VCaP (cell line): ENCODE results near the gene RGS13.

Experiments used
- H3K27ac ChIP-seq: fragments of 450-650 bp; 2 replicates; pipeline ENCODE4 v1.5.1; 2017
- TF ChIP-seq, protein P1 (sequence below): fragments of 450-650 bp; conservative IDR thresholded peaks from 2 replicates; pipeline ENCODE4 v1.5.1; 2017; ENCODE audit warnings: mild to moderate bottlenecking, moderate library complexity

The RGS13 gene

DNA sequence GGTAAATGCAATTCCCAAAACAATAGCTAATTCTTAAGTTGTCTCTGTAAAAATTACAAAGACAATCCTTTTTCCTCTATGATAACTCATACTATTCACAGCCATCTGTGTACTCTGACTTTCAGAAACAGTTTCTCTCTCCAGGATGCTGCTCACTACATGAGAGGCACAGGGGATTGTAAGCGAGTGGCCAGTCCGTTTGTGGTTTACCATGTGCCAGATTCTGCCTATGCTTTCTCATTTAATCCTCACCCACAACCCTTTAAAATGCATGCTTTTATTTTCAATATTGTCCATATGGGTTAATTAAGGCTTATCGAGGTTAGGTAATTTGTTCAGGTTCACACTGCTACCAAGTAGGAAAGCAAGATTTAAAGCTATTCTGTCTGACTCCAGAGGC lies 37.4 kb upstream of the RGS13 start:
- no peak overlapping the region for H3K27ac ChIP-seq
- TF ChIP-seq, protein P1, sequence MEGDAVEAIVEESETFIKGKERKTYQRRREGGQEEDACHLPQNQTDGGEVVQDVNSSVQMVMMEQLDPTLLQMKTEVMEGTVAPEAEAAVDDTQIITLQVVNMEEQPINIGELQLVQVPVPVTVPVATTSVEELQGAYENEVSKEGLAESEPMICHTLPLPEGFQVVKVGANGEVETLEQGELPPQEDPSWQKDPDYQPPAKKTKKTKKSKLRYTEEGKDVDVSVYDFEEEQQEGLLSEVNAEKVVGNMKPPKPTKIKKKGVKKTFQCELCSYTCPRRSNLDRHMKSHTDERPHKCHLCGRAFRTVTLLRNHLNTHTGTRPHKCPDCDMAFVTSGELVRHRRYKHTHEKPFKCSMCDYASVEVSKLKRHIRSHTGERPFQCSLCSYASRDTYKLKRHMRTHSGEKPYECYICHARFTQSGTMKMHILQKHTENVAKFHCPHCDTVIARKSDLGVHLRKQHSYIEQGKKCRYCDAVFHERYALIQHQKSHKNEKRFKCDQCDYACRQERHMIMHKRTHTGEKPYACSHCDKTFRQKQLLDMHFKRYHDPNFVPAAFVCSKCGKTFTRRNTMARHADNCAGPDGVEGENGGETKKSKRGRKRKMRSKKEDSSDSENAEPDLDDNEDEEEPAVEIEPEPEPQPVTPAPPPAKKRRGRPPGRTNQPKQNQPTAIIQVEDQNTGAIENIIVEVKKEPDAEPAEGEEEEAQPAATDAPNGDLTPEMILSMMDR = no peak

DNA sequence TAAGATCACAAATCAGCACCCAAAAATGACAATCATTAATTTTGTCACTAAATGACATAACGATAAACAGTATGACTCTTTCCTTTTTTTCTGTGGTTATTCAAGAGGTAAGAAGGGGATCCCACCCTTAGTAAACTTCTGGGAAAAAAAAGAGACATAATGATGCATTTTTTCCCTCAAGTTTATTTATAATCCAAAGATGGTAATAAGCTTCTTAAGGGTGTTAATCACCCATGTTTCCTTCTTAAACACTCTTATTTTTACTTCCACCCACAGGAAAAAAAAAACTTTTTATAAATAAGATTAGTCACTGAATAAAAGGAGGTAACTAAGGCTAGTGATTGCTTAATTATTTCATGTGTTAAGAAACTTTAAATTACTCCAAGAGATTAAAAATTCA lies 35.7 kb upstream of the RGS13 start:
- no peak overlapping the region for H3K27ac ChIP-seq
- TF ChIP-seq, protein P1 = no peak

DNA sequence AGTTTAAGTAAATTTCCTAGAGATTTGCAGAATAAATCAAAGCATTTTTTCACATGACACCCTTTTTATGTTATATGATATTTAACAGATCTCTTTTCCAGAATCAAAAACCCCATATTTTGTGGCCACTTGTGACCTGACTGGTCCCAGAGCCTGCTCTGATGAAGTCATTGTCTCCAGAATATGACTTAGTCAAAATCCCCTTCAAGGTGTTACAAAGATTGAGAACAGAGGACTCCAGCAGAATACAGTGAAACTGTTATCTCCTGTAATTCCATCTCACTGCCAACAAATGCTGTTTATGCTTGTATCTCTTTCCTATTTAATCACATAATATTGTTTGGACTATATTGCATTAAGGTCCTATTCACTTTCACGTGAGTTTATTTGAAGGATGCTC lies 34.8 kb upstream of the RGS13 start:
- no peak overlapping the region for H3K27ac ChIP-seq
- TF ChIP-seq, protein P1 = no peak

DNA sequence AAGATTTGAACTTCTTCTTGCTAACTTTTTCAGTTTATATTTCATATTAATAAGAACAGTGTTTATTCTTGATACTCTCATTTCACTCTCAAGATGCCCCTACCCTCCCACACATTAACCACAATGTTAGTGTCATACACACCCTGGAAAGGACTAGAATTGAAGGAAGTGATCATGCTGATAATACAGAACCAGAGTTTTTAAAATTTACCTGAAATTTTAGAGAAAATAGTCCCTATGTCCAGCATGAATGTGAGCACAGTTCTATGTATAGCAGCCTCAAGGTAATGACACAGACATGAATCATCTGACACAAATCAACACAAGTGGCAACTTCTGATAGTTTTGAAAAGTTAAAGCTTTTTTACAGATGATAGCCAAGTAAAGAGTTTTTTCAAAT lies 34.4 kb upstream of the RGS13 start:
- no peak overlapping the region for H3K27ac ChIP-seq
- TF ChIP-seq, protein P1 = no peak

DNA sequence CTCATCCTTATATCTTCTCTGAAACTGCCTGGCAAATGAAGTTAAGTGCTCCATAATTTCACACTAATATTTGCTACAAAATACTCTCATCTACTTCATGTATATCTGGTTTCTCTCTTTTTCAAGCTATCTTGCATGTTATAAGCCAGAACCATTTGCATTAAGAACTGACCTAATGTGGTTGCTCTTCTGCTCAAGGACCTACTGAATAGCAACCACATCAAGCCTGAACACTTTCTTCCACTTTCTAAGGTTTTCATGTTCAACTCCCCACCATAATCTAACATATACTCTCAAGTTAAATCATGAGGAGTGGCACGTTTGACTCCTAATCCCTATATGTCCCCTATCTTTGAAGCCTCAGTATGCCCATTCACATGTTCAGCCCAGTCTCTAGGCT lies 33.2 kb upstream of the RGS13 start:
- no peak overlapping the region for H3K27ac ChIP-seq
- TF ChIP-seq, protein P1 = no peak

DNA sequence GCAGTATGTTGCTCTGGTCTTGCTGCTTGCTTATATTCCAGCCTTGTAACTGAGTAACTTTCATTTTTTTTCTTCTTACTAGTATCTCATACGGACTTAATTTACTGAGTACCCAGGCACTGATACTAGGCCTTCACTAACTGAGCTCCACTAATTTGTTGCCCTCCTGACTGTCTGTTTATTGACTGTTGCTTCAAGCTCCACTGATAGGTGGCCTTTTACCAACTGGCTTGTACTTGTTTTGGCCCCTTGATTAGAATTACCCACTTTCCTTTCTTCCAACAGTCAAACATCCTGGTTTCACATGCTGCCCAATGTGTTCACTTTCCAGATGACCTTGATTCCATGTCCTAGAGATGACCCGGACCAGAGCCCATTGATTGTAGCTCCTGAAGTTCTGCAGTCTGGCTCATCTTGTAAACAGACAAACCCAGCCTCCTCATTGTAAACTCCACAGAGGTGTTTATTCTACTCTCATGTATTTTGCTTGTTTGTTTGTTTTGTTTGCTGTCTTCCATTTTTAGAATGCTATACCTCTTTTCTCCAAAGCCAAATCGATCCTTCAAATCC lies 32.6 kb upstream of the RGS13 start:
- TF ChIP-seq, protein P1 = no peak
- no peak overlapping the region for H3K27ac ChIP-seq

DNA sequence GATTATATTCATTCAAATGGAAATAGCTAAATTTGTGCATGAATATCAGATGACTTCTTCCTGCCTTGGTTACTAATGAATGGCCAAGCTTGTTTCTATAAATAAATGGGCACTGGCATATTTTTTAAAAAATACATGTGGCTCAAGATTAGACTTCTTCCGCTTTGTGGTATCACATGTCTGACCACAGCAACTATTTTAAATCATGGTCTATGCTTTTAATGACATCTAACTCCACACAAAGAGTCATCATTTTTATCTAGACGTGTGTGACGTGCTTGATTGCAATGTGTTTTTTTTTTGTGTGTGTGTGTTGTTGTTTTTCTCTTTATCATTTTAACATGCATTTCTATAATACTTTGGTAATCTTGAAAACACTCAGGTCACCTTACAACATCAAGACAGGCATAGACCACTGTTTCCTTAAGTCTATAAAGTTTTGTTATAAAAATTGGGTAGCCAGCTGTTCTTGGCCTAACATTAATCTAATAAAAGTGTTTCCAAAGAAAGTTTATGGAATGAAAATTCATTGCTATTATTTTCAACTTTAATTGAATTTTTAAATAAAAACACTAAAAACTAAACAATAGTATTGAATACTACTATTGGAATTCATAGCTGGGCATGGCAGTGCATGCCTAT lies 30.8 kb upstream of the RGS13 start:
- TF ChIP-seq, protein P1 = no peak
- H3K27ac ChIP-seq = no peak overlapping the region
